GM10266 (cell line): ENCODE measurements around the gene RPTOR.

Experiments used
- DNase-seq: peaks from one replicate; pipeline ENCODE4 v3.0.0; 2012; ENCODE audit errors: extremely low spot score
- TF ChIP-seq, protein P1 (sequence below): IDR thresholded peaks from 2 replicates; pipeline ENCODE4 v1.5.1; 2012; ENCODE audit warnings: mild to moderate bottlenecking, low read depth; ENCODE audit not compliant: control insufficient read depth, insufficient read depth; ENCODE audit errors: missing control alignments

RPTOR gene

DNA sequence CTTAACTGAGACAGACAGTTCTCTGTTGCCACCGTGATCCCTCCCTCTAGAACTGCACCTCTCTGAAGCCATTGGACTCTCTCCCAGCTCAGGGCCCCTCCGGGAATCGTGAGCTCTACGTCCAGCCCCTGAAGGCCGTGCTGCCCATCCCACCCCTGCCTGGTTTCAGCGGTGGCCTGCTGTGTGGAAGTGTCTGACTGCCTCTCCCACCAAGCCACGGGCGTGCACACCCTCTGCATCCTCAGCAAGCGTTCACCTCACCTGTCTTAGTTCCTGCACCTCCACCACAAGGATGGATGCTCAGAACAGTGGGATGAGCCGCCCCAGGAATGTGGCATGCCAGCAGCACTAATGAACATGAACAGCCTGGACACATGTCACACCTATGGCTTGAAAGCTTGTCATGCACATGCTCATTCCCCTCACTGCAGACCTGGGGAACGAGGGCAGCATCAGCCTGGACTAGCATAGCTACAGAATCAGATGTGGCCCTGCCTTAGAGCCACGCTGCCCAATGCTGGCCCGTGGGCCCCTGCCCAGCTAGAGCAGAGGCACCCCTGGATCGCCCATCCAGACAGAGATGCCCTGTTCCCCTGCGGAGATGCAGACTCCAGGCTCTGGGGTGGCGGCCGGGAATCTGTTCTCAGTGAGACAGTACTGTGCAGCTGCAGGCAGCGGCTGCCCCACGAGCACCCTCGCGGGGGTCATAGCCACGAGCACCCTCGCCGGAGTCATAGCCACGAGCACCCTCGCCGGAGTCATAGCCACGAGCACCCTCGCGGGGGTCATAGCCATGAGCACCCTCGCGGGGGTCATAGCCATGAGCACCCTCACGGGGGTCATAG is 373.3 kb downstream of the RPTOR start:
- DNase-seq: no peak

DNA sequence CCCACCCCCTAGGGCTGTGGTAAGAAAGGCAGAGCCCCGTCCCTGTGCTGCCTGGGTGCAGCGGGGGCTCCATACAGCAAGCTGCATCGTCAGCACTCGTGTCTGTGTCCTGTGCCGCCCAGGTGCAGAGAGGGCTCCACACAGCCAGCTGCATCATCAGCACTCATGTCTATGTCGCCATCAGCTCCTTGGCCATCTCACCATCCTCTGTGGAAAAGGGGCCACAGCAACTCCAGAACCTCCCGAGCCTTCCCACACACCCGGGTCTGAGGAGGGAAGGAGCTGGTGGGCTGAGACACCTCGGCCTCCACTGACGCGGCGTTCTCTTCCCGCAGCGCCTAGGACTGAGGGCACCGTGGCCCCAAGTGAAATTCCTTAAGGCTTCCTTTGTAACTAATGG is 374.1 kb downstream of the RPTOR start:
- no peak for DNase-seq
- TF ChIP-seq, protein P1, sequence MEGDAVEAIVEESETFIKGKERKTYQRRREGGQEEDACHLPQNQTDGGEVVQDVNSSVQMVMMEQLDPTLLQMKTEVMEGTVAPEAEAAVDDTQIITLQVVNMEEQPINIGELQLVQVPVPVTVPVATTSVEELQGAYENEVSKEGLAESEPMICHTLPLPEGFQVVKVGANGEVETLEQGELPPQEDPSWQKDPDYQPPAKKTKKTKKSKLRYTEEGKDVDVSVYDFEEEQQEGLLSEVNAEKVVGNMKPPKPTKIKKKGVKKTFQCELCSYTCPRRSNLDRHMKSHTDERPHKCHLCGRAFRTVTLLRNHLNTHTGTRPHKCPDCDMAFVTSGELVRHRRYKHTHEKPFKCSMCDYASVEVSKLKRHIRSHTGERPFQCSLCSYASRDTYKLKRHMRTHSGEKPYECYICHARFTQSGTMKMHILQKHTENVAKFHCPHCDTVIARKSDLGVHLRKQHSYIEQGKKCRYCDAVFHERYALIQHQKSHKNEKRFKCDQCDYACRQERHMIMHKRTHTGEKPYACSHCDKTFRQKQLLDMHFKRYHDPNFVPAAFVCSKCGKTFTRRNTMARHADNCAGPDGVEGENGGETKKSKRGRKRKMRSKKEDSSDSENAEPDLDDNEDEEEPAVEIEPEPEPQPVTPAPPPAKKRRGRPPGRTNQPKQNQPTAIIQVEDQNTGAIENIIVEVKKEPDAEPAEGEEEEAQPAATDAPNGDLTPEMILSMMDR: no peak

More for the DNA sequence above, 373.3 kb downstream of the RPTOR start:
- TF ChIP-seq, protein P1: no peak

DNA sequence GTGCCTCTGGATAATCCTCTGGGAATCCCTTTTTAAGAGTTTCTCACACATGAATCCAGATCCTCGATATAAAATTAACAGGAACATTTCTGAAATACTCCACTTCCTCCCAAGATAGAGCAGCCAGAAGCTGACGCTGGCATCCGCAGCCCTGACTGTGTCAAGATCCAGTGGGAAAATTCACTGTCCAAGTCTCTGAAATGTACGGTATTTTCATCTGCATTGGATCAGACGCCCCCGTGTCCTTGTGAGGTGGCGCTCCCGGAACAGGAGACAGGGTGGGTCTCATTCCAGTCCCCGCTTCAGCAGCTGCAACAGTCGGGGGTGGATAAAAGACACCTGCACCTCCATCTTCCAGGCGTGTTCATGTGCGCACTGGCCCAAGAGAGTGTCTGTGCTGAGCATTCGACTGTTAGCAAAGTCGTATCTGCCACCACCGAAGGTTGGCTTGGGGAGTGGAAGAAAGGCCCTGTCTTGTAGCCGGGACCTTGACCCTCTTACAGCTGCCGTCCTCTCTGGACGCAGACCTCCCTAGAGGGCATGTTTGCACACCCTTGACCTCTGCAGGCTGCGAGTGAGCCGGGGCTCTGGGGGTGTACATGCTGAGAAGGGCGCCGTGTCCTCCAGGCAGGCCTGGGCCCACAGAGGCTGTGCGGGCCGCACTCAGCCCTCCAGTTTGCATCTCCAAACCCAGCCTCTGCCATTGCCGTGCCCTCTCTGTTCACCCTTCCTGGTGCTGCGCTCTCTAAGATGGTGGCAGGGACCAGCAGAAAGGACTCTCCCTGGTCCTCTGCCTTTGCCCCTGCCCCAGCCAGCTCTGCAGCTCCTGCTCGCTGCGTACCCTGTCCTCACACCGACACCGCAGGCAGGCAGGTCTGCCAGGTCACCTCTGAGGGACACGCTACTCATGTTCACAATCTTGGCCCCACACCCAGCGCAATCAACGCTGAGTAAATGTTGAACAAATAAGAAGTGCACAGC is 375.0 kb downstream of the RPTOR start:
- DNase-seq: no peak
- TF ChIP-seq, protein P1: no peak

GRCh38 chr17:80920441-80920840 is 375.8 kb downstream of the RPTOR start:
- TF ChIP-seq, protein P1: no peak
- DNase-seq: no peak

- TF ChIP-seq, protein P1: no peak
- DNase-seq: no peak
Measured at GRCh38 chr17:80921159-80921558, 376.5 kb downstream of the RPTOR start.

- TF ChIP-seq, protein P1: no peak
- no peak for DNase-seq
Measured at GRCh38 chr17:80921741-80922579, 377.3 kb downstream of the RPTOR start.
